ENCODE data around the gene IL11. TPM values are rescaled to one million over a fixed set of nuclear protein-coding genes. Genes with fewer than 3 reads are reported as not detected.

IL11 gene
- total RNA-seq, 2 experiments from 2014 or later, result 0.18 TPM; not detected in 1

- peaks cover 50% of the 10 kb centered on the region for H3K27me3 Mint-ChIP-seq
- no peaks in the 10 kb centered on the region for H3K9me3 Mint-ChIP-seq
- DNase-seq (no peak), ATAC-seq (no peak)
- ChIA-PET POLR2A (interaction anchor here (0.8 to 1.8 kb wide), 5 partner anchors 10 to 96 kb away, joined by 3 to 6 read pairs (median 4); partner anchors contain the start of gene TMEM238), CTCF (no interaction called here)
- intact Hi-C loops (cut with micrococcal nuclease), result no loop called here
- no peak overlapping the region for H3K4me3 Mint-ChIP-seq
- TF ChIP-seq CTCF (IDR thresholded peaks at IDR 0.05), result no peak
- H3K36me3 Mint-ChIP-seq (ENCODE audit: low read depth), result no peaks in the 10 kb centered on the region
- H3K27ac Mint-ChIP-seq, result no peak overlapping the region
- peaks cover 15% of the 10 kb centered on the region for H3K4me1 Mint-ChIP-seq (ENCODE audit: low read depth)
Measured at GRCh38 chr19:55355213-55355821, 14.9 kb downstream of the IL11 start.

- Mint-ChIP-seq H3K4me3 (peak within 1 kb of the TSS; percentile 61), H3K9me3 (no peaks in the 10 kb centered on the region), H3K27me3 (peaks cover 51% of the 10 kb centered on the region), H3K27ac (no peak within 1 kb of the TSS), H3K4me1 (ENCODE audit: low read depth) (peaks cover 15% of the 10 kb centered on the region), H3K36me3 (ENCODE audit: low read depth) (no peaks in the 10 kb centered on the region)
- no peak for DNase-seq
- CTCF ChIA-PET, result no interaction called here
- intact Hi-C loops (cut with micrococcal nuclease), result no loop called here
- no peak for ATAC-seq
- POLR2A ChIA-PET, result interaction anchor here (1.5 to 1.8 kb wide), 3 partner anchors 15 to 95 kb away, joined by 4 to 6 read pairs (median 4); partner anchors contain the start of gene TMEM238
- no peak for TF ChIP-seq CTCF (IDR thresholded peaks at IDR 0.05)
Measured at GRCh38 chr19:55354698-55355212, 15.5 kb downstream of the IL11 start, which contains the start of gene COX6B2. Gene COX6B2 (minus strand): TSS chr19:55354719. CDS start chr19:55354521, 198 bp downstream.

- ATAC-seq (peak; percentile 90), DNase-seq (peak; percentile 76)
- CTCF ChIA-PET, result no interaction called here
- Mint-ChIP-seq H3K36me3 (ENCODE audit: low read depth) (no peaks in the 10 kb centered on the region), H3K27ac (no peak overlapping the region), H3K9me3 (no peaks in the 10 kb centered on the region), H3K27me3 (peaks cover 51% of the 10 kb centered on the region), H3K4me3 (peak overlapping the region; percentile 61), H3K4me1 (ENCODE audit: low read depth) (peaks cover 15% of the 10 kb centered on the region)
- intact Hi-C loops (cut with micrococcal nuclease), result no loop called here
- no peak for TF ChIP-seq CTCF (IDR thresholded peaks at IDR 0.05)
- POLR2A ChIA-PET, result interaction anchor here (0.6 to 1.8 kb wide), 7 partner anchors 11 to 218 kb away, joined by 3 to 9 read pairs (median 4); partner anchors contain the start of gene TMEM238
Measured at GRCh38 chr19:55353803-55354697, 16.2 kb downstream of the IL11 start.

- no peak overlapping the region for H3K27ac Mint-ChIP-seq
- DNase-seq, result no peak
- CTCF ChIA-PET, result no interaction called here
- intact Hi-C loops (cut with micrococcal nuclease), result no loop called here
- POLR2A ChIA-PET, result interaction anchor here (0.6 to 1.8 kb wide), 5 partner anchors 11 to 217 kb away, joined by 3 to 9 read pairs (median 3); partner anchors contain the start of gene TMEM238
- H3K9me3 Mint-ChIP-seq, result no peaks in the 10 kb centered on the region
- H3K4me3 Mint-ChIP-seq, result peak overlapping the region; percentile 61
- peaks cover 15% of the 10 kb centered on the region for H3K4me1 Mint-ChIP-seq (ENCODE audit: low read depth)
- ATAC-seq, result no peak
- H3K27me3 Mint-ChIP-seq, result peaks cover 51% of the 10 kb centered on the region
- peaks cover 3% of the 10 kb centered on the region for H3K36me3 Mint-ChIP-seq (ENCODE audit: low read depth)
- no peak for TF ChIP-seq CTCF (IDR thresholded peaks at IDR 0.05)
Measured at GRCh38 chr19:55353356-55353802, 16.9 kb downstream of the IL11 start.
